Measurements from ENCODE around the gene TADA2B. TPM values are rescaled to one million over a fixed set of nuclear protein-coding genes. Genes with fewer than 3 reads are reported as not detected.
A peak's percentile ranks its signal among the peaks of the same experiment; 100 is the strongest.

TADA2B gene, protein sequence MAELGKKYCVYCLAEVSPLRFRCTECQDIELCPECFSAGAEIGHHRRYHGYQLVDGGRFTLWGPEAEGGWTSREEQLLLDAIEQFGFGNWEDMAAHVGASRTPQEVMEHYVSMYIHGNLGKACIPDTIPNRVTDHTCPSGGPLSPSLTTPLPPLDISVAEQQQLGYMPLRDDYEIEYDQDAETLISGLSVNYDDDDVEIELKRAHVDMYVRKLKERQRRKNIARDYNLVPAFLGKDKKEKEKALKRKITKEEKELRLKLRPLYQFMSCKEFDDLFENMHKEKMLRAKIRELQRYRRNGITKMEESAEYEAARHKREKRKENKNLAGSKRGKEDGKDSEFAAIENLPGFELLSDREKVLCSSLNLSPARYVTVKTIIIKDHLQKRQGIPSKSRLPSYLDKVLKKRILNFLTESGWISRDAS
- 14.8 TPM for total RNA-seq

DNA sequence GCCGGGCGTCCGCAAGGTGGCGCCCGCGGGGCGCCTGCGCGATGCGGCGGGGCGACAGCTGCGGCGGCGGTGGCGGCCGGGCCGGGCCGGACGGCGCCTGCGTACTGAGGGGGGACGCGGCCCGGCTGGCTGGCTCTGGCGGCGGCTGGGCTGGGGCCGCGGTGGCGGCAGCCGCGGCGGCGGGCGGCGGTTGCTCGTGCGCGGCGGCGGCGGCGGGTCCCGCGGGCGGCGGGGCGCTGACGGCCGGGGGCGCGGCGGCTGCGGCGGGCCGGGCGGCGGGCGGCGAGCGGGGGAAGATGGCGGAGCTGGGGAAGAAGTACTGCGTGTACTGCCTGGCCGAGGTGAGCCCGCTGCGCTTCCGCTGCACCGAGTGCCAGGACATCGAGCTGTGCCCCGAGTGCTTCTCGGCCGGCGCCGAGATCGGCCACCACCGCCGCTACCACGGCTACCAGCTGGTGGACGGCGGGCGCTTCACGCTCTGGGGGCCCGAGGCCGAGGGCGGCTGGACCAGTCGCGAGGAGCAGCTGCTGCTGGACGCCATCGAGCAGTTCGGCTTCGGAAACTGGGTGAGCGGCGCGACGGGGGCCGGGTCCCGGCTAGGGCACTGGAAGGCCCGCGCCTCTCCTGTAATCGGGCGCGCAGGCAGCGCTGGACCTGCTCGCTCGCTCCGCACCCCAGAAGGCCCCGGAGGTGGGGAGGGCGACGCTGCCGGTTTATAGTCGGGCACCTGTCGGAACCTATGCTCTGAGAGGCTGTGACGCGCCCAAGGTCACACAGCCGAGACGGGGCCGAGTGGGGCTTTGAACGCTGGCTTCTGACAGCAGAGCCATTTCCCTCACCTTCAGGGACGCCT, at the start of gene TADA2B:
Gene TADA2B, plus strand, starts transcription at position 89 of the 853 bp plus-strand sequence. Its CDS starts 208 bp downstream, at position 297.
- intact Hi-C loops (cut with DNase I), result no loop called here
- peak; percentile 71 for DNase-seq (ENCODE audit: low spot score)
- peak; percentile 1 for ATAC-seq

DNA sequence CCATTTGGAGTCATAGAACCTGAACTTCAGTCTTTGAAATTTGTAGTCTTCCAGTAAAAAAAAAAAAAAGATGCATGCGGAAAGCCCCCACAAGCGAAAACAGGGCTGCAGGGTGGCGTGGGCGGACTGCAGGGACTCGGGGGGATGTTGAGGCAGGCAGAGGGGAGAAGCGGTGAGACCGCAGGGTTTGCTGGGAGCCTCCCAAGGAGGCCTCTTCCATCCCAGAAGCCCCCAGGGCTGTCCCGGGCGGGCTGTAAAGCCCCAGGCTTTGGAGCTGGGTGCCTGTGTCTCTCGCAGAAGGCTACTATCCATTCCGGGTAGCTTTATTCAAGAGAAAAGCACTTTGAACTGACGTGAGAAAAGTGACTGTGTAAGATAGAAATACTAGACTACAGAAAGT, 46.7 kb upstream of the TADA2B start:
- peak; percentile 40 for DNase-seq (ENCODE audit: low spot score)
- intact Hi-C loops (cut with DNase I), result no loop called here
- no peak for ATAC-seq

DNA sequence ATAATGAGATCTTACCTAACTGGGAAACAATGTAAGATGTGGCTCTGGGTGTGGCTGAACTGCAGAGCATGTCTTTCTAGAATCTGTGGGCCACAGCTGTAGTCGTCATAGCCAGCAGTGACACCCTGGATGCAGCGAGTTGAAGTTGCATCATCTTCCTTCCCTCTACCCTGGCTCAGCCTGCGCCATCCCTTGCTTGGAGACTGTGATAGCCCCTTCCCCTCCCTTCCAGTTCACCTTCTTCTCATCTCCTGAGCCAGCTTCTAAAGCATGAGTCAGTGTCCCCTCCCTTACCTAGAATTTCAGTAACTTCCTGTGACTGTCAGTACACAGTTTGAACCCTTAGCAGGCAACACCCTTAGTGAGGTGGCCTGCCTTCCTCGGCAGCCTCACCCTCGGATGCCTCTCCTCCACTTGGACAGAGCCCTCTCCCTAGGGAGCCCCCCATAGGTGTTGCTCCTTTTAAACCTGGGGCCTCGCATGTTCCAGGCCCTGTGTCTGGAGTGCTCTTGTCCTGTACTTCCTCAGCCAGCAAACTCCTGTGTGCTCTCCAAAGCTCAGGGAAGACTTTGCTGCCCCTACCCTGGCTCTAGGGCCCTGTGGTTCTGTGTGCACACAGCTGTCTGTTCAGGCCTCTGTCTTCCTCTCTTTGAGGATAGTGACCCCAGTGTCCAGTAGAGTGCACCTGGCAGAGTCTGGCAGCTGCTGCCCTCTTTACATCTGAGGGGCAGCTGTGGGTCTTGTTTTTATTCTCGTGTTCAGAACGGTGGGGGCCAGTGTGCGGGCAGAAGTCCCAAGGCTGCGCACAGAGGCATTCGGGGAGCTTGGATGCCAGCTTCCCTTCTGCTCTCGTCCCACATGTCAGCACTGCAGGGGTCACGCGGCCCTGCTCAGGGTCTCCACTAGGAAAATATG, 43.7 kb upstream of the TADA2B start:
- intact Hi-C loops (cut with DNase I), result no loop called here

DNA sequence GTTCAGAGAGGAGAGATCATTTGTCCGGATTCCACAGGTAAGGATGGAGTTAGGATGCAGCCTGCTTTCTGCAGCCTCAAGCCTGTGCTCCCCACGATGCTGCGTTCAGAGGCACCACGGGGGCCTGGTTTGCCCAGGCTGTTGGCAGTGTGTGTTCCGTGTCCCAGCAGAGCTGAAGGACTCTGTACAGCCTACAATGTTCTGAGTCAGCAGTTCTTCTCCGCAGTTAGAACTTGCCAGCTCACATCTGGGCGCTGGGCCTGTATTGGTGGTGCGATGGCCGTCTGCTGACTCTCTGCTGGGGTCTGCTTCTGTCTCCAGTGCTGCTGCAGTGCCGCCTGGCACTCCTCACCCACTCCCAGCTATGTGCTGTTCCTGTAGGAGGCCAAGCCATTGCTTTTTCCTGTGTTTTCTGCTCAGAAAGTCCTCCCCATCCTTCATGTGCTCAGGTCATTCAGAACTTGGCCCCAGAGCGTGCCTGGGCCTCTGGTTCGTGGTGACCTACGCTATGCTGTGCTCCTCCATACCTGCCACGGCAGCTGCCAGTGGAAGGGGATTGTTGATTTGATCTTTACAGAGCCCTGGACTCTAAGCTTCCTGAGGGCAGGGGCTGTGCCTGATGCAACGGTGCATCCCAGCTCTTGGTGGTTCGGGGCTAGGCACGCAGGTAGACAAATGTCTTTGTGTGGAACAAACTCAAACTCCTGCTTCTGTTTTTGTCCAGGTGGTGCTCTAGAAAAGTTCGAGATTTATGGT, 42.6 kb upstream of the TADA2B start:
- intact Hi-C loops (cut with DNase I), result no loop called here
- DNase-seq (ENCODE audit: low spot score), result peak; percentile 32

More for the DNA sequence above, 43.7 kb upstream of the TADA2B start:
- DNase-seq (ENCODE audit: low spot score) (peak; percentile 39), ATAC-seq (no peak)

DNA sequence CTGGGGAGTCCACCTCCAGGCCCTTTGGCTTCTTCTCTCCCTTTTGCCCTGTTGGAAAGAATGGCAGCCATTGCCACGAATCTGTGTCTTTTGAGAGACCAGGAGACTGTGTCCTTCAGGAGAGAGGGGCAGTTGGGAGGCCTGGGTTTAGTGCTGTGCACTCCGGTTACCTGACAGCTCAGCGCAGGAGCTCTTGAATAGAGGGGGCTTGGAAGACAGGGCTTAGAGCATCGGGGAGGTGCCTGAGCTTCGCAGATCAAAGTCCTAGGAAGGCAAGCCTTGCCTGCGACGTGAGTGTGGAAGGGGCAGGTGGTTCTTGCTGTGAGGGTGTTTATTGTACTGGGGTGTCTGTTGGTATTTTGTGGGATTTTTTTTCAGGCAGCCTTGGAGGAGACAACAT, 41.9 kb upstream of the TADA2B start:
- intact Hi-C loops (cut with DNase I), result no loop called here
- DNase-seq (ENCODE audit: low spot score) (peak; percentile 33), ATAC-seq (no peak)

More for the DNA sequence above, 42.6 kb upstream of the TADA2B start:
- ATAC-seq, result no peak

DNA sequence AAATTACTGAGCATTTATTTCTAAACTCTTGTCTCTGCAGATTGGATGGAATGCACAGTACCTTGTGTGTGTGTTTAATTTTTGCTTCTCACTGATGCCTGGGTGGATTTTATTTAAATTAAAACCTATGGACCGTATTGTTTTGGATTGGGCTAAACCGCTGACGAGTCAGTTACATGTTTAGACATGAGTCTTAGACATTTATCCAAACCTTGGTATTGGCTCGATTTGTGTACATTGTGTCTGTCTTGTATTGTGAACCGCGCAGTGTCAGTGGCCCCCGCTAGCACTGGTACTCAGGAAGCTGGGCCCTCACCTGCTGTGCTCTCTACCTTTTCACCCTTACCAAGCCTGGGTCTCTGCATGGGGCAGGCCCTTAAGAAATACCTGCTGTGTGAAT, 40.8 kb upstream of the TADA2B start:
- intact Hi-C loops (cut with DNase I), result no loop called here
- no peak for ATAC-seq
- no peak for DNase-seq (ENCODE audit: low spot score)

DNA sequence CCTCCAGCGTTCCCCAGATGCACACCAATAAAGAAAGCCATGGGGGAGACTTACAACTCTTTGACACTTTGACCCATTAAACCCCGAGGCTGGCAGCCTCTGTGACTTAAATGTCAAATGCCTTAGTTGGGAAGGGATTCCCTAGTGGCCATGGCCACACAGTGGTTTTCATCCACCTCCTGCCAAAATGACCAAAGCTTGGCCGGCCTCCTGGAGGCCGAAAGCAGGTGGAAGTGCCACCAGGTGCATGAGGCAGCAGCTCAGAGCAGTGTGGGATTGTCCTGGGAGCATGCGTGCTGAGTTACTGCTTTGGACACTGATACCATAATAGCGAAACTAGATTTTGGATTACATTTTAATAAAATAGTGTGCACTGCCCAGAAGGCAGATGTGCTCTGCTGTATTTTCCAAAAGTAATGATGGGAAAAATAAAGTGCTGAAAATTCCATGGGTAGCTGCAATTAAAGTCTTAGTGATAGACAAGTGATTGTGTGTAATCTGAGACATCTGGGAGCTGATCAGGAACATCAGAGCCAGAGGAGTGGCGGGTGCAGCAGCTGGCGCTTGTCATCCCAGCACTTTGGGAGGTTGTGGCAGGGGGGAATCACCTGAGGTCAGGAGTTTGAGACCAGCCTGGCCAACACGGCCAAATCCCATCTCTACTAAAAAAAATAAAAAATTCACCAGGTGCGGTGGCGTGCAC, 39.8 kb upstream of the TADA2B start:
- intact Hi-C loops (cut with DNase I), result no loop called here
- ATAC-seq, result no peak
- peak; percentile 31 for DNase-seq (ENCODE audit: low spot score)

DNA sequence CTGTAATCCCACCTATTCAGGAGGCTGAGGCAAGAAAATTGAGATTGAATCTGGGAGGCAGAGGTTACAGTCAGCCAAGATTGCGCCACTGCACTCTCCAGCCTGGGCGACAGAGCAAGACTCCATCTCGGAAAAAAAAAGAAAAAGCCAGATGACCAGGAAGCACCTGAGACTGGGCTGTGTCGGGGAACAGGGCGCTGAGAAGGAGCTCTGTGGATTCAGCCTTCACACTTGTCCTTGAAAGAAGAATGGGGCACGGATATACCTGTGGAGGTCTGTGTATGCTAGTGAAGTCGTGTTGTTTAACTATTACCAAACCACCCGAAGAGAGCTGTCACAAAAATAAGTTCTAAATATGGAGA, 39.3 kb upstream of the TADA2B start:
- no peak for ATAC-seq
- intact Hi-C loops (cut with DNase I), result no loop called here
- DNase-seq (ENCODE audit: low spot score), result peak; percentile 23

DNA sequence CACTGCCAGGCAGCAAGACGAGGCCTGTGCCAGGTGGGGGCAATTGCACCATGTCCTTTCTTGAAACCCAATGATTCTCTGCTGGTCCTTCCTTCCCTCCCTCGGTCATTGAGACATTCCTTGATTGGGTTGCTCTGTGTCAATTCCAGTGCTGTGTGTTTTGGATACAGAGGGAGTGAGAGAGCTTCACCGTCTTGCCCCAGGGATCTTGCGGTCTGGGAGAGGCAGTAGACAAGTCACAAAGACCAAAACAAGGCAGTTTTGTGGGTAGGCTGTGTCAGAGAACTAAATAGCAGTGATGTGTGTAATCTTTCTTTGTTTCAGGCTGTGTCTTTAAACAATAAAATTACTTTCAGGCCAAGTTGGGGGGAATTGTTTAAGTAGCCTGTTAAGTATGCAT, 38.8 kb upstream of the TADA2B start:
- intact Hi-C loops (cut with DNase I), result no loop called here
- peak; percentile 31 for ATAC-seq
- DNase-seq (ENCODE audit: low spot score), result peak; percentile 25

DNA sequence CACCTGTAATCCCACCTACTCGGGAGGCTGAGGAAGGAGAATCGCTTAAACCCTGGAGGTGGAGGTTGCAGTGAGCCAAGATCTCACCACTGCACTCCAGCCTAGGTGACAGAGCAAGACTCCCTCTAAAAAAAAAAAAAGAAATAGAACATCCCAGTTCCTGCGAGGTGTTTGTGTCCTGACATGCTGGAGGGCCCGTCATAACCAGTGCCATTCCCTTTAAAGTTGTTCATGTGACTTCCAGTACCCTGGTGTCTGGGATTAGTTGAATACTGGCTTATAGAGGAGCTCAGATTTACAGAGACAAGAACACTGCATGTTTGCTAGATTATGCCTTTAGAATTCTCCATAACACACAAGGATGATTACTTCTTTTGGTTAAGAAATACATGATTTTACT, 37.6 kb upstream of the TADA2B start:
- peak; percentile 5 for DNase-seq (ENCODE audit: low spot score)
- intact Hi-C loops (cut with DNase I), result no loop called here
- no peak for ATAC-seq

DNA sequence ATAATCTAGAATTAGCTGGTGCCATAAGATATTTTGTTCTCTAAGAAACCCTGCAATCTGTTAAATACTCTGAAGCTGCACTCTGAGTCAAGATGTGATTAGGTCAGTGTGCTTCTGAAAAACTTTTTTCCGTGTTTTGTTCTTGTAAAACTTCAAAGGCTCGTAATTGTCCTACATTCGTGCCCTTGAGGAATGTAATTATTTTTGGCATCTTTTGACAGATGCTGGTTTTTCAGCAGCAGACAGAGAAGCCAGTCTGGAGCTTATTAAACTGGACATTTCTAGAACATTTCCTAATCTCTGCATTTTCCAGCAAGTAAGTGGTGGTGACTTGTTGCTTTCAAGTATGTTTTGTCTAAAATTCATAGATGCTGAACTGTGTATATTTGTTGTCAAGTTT, 36.8 kb upstream of the TADA2B start:
- ATAC-seq, result no peak
- intact Hi-C loops (cut with DNase I), result no loop called here
- no peak for DNase-seq (ENCODE audit: low spot score)

DNA sequence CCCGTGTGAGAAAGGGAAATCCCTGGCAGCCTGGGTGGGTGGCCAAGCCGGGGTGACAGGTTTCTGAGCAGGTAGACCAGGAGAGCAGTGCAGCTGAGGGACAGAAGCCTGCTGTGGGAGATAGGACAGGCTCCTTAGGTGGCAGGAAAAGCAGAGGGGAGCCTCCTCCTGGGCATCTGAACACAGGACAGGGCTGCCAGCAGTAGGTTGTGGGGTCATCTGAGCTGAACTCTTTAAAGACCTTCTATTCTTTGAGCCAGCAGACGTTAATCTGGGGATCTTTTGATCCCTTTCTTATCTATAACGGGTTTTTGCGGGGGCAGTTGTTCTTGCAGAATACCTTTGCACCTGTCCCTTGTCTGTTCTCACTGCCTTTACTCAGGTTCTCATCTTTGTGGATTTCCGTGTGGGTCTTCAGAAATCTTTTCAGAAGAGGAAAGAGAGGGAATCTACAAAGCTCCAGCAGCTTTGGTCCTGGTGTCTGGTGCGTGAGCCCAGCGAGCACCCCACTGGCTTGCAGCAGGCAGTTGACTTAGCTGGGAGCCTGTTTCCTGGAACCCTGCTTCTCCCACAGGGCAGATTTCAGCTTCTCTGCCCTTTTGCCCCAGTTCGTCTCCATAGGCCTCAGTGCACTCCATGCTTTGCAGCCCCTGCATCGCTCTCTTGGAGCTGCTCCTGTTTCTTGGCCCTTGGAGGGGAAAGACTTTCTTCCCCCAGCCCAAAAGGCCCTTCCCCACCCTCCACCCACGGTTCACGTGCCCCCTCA, 35.8 kb upstream of the TADA2B start:
- intact Hi-C loops (cut with DNase I), result no loop called here
- ATAC-seq (no peak), DNase-seq (ENCODE audit: low spot score) (no peak)

DNA sequence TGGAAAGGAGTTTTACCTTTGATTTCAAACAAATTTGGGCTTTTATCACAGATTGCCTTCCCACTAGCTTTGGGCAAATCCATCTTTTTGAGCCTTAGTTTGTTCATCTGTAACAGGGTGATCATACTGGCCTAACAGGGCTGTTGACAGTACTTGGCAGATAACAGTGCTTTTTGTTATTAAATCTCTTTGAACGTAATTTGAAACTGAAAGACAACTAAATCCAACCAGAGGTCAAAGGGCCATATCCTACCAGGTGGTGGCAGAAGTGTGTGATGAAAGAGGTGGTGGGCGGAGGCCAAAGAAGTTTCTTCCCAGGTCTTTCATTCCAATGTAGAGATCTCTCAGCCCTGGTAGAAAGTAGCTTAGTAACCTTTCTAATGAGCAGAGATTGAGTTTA, 35.2 kb upstream of the TADA2B start:
- DNase-seq (ENCODE audit: low spot score) (no peak), ATAC-seq (no peak)
- intact Hi-C loops (cut with DNase I), result no loop called here

DNA sequence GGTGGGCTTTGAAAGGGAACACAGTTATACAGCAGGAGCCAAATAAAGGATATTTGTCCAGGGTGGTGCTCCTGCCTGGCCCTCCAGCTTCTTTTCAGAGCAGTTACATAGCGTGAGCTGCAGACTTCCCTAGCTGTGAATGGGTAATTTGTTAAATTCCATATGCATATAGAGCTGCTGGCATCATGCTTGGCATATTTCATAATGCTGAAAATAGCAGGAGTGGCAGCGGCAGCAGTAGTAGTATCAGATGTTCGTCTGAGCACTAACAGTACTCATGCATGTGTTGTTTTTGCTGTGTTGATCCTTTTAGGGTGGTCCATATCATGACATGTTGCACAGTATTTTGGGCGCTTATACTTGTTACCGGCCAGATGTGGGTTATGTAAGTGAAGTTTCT, 33.6 kb upstream of the TADA2B start:
- intact Hi-C loops (cut with DNase I), result no loop called here
- ATAC-seq (no peak), DNase-seq (ENCODE audit: low spot score) (no peak)

DNA sequence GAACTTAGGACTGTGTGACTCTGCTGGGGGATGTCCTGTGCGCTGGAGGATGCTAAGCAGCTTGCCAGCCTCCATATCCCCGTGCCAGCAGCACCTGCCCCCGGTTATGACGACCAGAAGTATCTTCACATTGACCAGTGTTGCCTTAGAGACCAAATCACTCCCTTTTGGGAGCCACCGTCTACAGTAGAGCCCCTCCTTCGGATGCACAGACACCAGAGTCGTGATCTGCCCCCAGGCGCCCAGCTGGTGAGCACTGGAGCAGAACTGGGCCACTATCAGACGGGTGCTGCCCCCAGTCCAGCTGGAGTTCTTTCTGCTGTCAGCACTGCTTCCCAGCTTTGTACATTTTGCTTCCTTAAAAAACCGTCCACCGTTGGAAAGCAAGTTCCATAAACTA, 30.0 kb upstream of the TADA2B start:
- no peak for ATAC-seq
- no peak for DNase-seq (ENCODE audit: low spot score)
- intact Hi-C loops (cut with DNase I), result no loop called here

DNA sequence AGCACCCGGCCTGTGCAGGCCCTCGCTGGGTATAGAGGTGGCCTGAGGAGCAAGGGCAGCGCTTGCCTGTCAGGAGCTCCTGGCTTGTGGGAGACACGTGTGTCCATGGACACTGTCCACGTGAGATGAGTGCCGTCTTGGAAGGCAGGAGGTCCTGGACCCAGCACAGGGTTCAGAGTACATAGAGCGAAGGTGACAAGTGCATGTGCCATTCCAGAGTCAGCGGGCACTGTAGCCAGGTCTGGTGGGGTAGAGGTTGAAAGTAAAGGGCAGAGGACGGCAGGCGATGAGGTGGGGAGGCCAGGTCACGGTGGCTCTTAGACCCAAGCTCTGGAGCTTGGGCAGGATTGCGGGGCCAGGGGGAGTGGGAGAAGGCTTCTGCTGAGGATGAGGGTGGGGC, 28.4 kb upstream of the TADA2B start:
- intact Hi-C loops (cut with DNase I), result no loop called here
- no peak for ATAC-seq
- no peak for DNase-seq (ENCODE audit: low spot score)

DNA sequence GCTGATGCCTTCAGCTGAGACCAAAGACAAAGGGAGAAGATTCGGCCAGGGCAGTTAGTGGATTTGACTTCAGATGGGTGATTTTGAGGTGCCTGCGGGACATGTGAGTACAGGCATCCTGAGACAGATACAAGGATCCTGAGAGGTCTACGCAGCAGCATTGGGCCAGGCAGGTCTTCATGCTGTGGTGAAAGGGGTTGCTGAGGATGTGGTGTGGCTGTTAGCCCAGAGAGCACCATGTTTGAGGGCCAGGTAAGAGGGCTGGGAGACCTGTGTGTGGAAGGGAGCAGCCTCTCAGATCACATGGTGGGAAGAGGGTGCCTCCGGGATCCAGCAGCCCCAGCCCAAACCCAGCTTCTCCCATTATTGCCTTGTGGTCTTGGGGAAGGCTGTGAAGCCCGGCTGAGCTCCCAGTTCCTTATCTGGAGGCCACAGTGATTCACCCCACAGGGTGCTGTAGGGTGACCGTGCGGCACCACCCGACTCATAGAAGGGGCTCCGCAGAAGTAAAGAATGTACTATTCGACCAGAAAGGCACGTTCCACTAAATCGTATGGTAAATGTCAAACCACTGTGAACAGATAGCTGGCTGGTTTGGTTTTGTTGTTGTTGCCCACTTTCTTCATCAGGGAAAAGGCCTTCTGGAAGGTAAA, 27.7 kb upstream of the TADA2B start:
- DNase-seq (ENCODE audit: low spot score) (no peak), ATAC-seq (no peak)
- intact Hi-C loops (cut with DNase I), result no loop called here

Measured in sciatic nerve (tissue), 2 donors.